Ecto neural progenitor cell (in vitro differentiated cells): ENCODE data around the gene VAX1.
"Not testable (repeated sequence)": the region's sequence is repeated elsewhere in the genome, so short reads cannot be mapped to it uniquely, and the experiment has no call there.

Experiments used
- DNase-seq: peaks from one replicate; pipeline ENCODE4 v3.0.0-alpha.2; 2018; ENCODE audit warnings: low spot score

The VAX1 gene

GRCh38 chr10:117134306-117135025 is 3.6 kb downstream of the VAX1 start:
- DNase-seq = peak; percentile 65

DNA sequence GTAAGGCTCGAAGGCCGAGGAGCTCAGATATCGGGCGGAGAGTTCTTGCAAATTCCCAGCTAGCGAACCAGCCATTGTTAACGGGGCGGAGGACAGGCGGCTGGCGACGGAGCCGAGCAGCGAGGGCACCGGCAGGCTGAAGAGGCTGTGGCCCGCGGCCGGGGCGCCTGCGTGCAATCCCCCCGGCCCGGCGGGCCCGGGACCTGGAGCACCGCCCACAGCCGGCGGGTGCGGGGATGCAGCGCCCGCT is 4.1 kb downstream of the VAX1 start:
- DNase-seq = peak; percentile 65

DNA sequence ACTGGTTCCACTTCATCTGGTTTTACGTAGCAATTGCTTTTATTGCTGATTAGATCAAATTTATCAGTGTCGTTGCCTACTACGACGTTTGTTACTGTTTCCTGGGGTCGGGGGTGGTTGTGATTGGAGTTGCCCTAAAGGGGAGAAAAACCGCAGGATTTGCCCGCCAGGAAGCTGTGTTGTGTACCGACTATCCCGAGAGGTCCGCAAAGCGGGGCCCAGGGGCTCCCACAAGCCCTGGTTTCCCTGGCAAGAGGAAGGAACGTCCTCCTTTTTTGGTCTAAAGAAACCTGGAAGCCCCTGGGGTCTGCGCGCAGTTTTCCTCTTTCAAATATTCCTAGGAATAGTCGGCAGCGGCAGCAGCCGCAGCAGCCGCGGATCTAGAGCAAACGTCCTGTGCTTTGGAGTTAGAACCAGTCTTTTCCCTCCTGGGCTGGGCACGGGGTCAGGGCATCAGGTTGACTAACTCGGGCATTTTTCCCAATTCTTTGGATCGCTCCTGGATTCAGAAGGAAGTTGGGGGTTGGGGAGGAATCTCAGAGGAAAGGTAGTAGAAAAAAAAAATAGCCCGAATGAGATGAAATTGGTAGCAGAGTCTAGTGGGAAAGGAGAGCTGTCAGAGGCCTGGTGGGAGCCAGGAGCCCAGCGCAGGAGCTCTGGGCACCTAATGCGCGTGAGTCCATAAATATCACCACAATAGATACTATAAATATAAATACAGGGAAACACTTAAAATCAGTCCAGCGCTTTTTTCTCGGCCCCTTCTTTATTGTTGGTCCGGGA is 4.6 kb downstream of the VAX1 start:
- no peak for DNase-seq

- DNase-seq = peak; percentile 69
These were observed 5.3 kb downstream of the VAX1 start for GRCh38 chr10:117132751-117133231.

GRCh38 chr10:117131376-117132327 is 6.4 kb downstream of the VAX1 start:
- peak; percentile 63 for DNase-seq

DNA sequence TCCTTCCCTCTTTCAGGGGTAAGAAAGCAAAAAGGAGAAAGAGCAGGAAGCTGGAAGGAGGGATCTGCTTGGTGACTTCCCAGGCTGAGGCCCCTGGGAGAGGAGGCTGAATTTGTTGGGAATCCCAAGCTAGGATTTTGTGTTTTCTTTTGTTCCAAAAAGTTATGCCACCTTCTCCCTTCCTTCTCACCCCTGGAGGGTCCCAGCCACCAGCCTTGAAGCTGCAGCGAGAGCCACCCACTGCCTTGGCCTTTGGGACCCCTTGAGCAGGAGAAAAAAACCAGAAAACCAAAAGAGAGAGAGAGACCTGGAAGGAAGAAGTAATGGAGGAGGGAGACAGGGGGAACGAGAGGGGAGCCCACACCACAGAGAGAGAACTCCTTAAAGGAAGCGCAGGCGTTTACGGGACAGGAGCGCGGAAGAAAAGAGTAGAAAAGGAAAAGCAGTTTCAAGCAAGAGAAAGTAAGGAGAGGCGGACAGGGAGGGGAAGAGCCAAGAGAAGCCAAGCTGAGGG is 7.2 kb downstream of the VAX1 start:
- no peak for DNase-seq

- no peak for DNase-seq
These were observed 7.7 kb downstream of the VAX1 start for GRCh38 chr10:117130346-117130745.

DNA sequence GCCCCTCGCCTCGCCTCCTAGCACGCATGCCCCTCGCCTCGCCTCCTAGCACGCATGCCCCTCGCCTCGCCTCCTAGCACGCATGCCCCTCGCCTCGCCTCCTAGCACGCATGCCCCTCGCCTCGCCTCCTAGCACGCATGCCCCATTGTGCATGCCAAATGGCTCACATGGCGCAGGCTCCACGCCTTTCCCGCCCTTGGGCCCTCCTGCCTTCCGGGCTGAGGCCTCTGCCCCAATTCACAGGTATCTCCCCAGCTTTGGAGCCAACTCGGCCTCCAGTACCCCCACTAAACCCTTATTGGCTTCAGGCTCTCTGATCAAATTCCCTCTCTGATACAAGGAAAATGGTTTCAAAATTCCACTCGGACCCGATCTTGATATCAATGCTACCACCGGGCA is 11.4 kb downstream of the VAX1 start:
- not testable (repeated sequence) for DNase-seq

GRCh38 chr10:117126034-117126433 is 12.0 kb downstream of the VAX1 start:
- no peak for DNase-seq

- no peak for DNase-seq
These were observed 25.9 kb downstream of the VAX1 start for GRCh38 chr10:117112220-117112619.

- DNase-seq = no peak
These were observed 30.8 kb downstream of the VAX1 start for GRCh38 chr10:117107238-117107637.

GRCh38 chr10:117096599-117097201 is 41.4 kb downstream of the VAX1 start:
- DNase-seq = peak; percentile 50

- DNase-seq = peak; percentile 50
These were observed 43.2 kb downstream of the VAX1 start for GRCh38 chr10:117094856-117095255.

DNA sequence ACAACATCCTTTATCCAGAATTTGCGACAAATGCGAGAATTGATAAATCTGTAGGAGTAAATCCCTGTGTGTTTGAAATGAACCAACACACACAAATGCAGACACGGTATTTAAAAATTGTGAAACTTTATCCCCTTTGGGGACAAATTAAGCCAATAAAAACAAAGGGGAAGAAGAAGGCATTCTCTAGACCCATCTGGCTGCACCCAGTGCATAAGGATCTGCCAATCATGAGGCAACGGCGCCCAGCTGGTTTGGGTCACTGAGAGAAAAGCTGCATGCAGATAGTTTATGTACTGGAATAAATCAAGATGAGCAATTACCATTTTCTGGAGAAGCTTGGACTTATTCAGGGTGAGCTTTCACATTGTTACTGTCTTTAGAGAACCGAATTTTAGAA is 45.7 kb downstream of the VAX1 start:
- no peak for DNase-seq

DNA sequence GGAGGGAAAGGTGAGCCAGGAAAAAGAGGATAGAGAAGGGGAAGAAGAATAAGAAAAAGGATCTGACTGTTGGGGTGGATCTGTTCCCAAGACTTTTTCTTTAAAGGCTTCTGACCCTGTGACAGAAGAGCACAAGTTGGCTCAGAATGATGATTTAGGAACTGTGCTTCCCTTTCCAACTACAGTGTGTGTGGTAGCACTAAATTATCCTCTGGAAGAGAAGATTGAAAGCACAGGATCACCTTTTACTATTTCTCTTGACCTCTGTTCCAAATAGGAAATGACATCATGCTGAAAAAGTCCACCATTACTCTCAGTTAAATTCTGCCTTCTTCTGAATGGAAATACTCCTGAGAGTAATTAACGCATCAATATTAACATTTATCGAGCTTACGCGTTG is 47.2 kb downstream of the VAX1 start:
- DNase-seq = no peak

- DNase-seq = no peak
These were observed 50.5 kb downstream of the VAX1 start for GRCh38 chr10:117087521-117087920.

- no peak for DNase-seq
These were observed 51.5 kb downstream of the VAX1 start for GRCh38 chr10:117086546-117086945.

- DNase-seq = not testable (repeated sequence)
These were observed 53.4 kb downstream of the VAX1 start for GRCh38 chr10:117084421-117085246.
